Measurements from ENCODE around the gene TNKS1BP1. TPM values are rescaled to one million over a fixed set of nuclear protein-coding genes. Genes with fewer than 3 reads are reported as not detected.

Gene TNKS1BP1
- total and polyA plus RNA-seq, 9 of the 15 experiments (the other 6 are each of a cell fraction or from before 2014, with no cell fraction given) = 1.1 to 47.2 (median 10.9) TPM

DNA sequence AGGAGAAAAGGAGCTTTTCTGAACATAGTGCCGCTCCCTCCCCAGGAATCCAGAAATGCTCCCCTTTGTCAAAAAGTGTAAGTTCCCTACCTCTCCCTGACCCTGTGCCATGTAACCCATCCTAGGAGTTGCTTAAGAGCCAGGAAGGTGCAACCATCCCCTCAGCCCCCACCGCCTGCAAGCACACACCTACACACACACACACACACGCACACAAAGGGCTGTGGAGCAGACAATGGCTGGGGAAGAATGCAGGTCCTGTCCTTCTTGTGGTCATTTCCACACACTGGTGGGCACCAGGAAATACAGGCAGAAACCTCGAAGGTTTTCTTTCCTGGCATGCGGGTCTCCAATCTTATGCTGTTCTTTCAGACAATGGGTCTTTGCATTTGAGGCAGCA, 14.6 kb upstream of the TNKS1BP1 start (continued):
- TF ChIP-seq, protein P1, sequence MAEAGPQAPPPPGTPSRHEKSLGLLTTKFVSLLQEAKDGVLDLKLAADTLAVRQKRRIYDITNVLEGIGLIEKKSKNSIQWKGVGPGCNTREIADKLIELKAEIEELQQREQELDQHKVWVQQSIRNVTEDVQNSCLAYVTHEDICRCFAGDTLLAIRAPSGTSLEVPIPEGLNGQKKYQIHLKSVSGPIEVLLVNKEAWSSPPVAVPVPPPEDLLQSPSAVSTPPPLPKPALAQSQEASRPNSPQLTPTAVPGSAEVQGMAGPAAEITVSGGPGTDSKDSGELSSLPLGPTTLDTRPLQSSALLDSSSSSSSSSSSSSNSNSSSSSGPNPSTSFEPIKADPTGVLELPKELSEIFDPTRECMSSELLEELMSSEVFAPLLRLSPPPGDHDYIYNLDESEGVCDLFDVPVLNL (CRISPR knock-in tag; IDR thresholded peaks at IDR 0.05; ENCODE audit: low read depth) = no peak
- TF ChIP-seq ZNF354B (CRISPR knock-in tag; IDR thresholded peaks at IDR 0.05) = no peak
- no peak for TF ChIP-seq ZBTB17 (CRISPR knock-in tag; IDR thresholded peaks at IDR 0.05)
- TF ChIP-seq HDAC6 (IDR thresholded peaks at IDR 0.05; ENCODE audit: low read depth, low read length) = no peak

DNA sequence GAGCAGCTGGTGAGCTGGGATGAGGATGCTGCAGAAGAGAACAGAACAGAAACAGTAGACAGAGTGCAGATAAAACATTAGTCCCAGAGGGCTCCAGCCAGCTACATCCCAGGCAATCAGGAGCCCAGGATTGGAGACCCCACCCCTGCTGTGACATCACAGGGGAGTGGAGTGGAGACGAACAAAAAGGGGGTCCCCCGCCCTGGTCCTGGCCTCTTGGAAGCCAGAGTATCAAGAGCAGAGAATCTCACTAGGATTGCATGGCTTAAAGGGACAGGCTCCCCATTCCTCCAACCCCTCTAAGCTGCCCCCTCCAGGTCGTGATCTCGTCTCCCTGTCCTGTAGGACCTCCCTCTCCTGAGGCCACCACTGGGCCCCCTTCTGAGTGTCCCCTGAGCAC, 13.4 kb upstream of the TNKS1BP1 start, which contains the start of gene P2RX3:
Gene P2RX3, plus strand, starts transcription at position 211 of the 400 bp plus-strand sequence. CDS start 199 bp downstream, outside the sequence.
- Histone ChIP-seq H3K79me2 (ENCODE audit: control insufficient read depth, insufficient read depth, low read length) (peaks cover 31% of the 10 kb centered on the region), H3K4me2 (ENCODE audit: insufficient read depth, low read length) (no peak within 1 kb of the TSS), H2AFZ (ENCODE audit: low read depth, low read length) (0 out of 2 replicates have a peak within 1 kb of the TSS, but pooled peaks have one; percentile 22), H3K9me1 (ENCODE audit: control insufficient read depth, insufficient read depth, low read length) (no peaks in the 10 kb centered on the region), H3K9ac (ENCODE audit: insufficient read depth in 1 of 2, low read depth in 2 of 2, low read length in 2 of 2) (peak within 1 kb of the TSS in 1 of 2 experiments; percentile 42; a peak in 1 of 4 replicates), H3K4me1 (replicated peaks in 1 of 2; ENCODE audit: control insufficient read depth in 2 of 2, insufficient read depth in 2 of 2, low read length in 2 of 2) (peaks cover 13 to 23% of the 10 kb centered on the region in 2 experiments; a peak in 4 of 5 replicates), H3K27ac (ENCODE audit: extremely low read depth, low read depth, low read length) (no peak within 1 kb of the TSS), H3K36me3 (ENCODE audit: control insufficient read depth, insufficient read depth, low read length) (peaks cover 16% of the 10 kb centered on the region), H4K20me1 (replicated peaks; ENCODE audit: control insufficient read depth, insufficient read depth, low read length) (no peaks in the 10 kb centered on the region), H3K27me3 (ENCODE audit: control insufficient read depth in 2 of 2, insufficient read depth in 2 of 2, low read length in 2 of 2) (no peaks in the 10 kb centered on the region; a peak in 2 of 5 replicates), H3K9me3 (replicated peaks; ENCODE audit: control insufficient read depth, insufficient read depth, low read depth, low read length) (no peaks in the 10 kb centered on the region), H3K4me3 (no peak within 1 kb of the TSS)
- WGBS (ENCODE audit: insufficient coverage, low coverage, missing lambda C conversion rate) = 4% methylated on average over 4 of the region's 4 CpGs
- in situ Hi-C loops (cut with MboI) = no loop called here
- CTCF ChIA-PET (ENCODE audit: low intra/inter-chr PET ratio) = no interaction called here
- DNase-seq (ENCODE audit: extremely low read depth in 1 of 4, low spot score in 3 of 4) (no peak), ATAC-seq (no peak), FAIRE-seq (no peak)
- no TSS peak for BruUV-seq (replicated peaks)
- POLR2A ChIA-PET = interaction anchor here (0.8 to 1.1 kb wide), 2 partner anchors 27 to 65 kb away, joined by 3 read pairs; no protein-coding TSS in a partner anchor
- intact Hi-C loops (cut with micrococcal nuclease) = no loop called here
- TF ChIP-seq, protein P2, sequence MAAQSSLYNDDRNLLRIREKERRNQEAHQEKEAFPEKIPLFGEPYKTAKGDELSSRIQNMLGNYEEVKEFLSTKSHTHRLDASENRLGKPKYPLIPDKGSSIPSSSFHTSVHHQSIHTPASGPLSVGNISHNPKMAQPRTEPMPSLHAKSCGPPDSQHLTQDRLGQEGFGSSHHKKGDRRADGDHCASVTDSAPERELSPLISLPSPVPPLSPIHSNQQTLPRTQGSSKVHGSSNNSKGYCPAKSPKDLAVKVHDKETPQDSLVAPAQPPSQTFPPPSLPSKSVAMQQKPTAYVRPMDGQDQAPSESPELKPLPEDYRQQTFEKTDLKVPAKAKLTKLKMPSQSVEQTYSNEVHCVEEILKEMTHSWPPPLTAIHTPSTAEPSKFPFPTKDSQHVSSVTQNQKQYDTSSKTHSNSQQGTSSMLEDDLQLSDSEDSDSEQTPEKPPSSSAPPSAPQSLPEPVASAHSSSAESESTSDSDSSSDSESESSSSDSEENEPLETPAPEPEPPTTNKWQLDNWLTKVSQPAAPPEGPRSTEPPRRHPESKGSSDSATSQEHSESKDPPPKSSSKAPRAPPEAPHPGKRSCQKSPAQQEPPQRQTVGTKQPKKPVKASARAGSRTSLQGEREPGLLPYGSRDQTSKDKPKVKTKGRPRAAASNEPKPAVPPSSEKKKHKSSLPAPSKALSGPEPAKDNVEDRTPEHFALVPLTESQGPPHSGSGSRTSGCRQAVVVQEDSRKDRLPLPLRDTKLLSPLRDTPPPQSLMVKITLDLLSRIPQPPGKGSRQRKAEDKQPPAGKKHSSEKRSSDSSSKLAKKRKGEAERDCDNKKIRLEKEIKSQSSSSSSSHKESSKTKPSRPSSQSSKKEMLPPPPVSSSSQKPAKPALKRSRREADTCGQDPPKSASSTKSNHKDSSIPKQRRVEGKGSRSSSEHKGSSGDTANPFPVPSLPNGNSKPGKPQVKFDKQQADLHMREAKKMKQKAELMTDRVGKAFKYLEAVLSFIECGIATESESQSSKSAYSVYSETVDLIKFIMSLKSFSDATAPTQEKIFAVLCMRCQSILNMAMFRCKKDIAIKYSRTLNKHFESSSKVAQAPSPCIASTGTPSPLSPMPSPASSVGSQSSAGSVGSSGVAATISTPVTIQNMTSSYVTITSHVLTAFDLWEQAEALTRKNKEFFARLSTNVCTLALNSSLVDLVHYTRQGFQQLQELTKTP (IDR thresholded peaks at IDR 0.05; ENCODE audit: low read depth in 1 of 2, partially characterized antibody in 2 of 2) = no peak
- TF ChIP-seq TAL1 (IDR thresholded peaks at IDR 0.05) = no peak
- TF ChIP-seq, protein P3, sequence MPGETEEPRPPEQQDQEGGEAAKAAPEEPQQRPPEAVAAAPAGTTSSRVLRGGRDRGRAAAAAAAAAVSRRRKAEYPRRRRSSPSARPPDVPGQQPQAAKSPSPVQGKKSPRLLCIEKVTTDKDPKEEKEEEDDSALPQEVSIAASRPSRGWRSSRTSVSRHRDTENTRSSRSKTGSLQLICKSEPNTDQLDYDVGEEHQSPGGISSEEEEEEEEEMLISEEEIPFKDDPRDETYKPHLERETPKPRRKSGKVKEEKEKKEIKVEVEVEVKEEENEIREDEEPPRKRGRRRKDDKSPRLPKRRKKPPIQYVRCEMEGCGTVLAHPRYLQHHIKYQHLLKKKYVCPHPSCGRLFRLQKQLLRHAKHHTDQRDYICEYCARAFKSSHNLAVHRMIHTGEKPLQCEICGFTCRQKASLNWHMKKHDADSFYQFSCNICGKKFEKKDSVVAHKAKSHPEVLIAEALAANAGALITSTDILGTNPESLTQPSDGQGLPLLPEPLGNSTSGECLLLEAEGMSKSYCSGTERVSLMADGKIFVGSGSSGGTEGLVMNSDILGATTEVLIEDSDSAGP (CRISPR knock-in tag; IDR thresholded peaks at IDR 0.05) = peak; percentile 77; the same call in 1 of the 2 replicates

All from K562 (cell line).